Breast epithelium (tissue), 4 donors: ENCODE measurements around the gene FAM9C. TPM values are rescaled to one million over a fixed set of nuclear protein-coding genes. Genes with fewer than 3 reads are reported as not detected.
"Not testable (repeated sequence)": the region's sequence is repeated elsewhere in the genome, so short reads cannot be mapped to it uniquely, and the experiment has no call there.

ENCODE experiments used
- DNase-seq, 2 donors: peaks; one replicate each; pipeline ENCODE4 v3.0.0-alpha.2; 2019; ENCODE audit warnings: low spot score in 2 of 2
- H3K27ac ChIP-seq, 2 donors: fragments of 200-600 bp; sonication (generic) in 1 of 2; one replicate each; pipeline ENCODE4 v1.5.1; 2016 to 2019; ENCODE audit warnings: mild to moderate bottlenecking in 1 of 2
- H3K27me3 ChIP-seq, 2 donors: fragments of 200-600 bp; sonication (generic) in 1 of 2; one replicate each; pipeline versions ENCODE4 v1.5.1 to v1.6.0; 2017 to 2019; ENCODE audit warnings: control low read depth in 1 of 2, mild to moderate bottlenecking in 1 of 2
- H3K36me3 ChIP-seq: fragments of 200-600 bp; one replicate; pipeline ENCODE4 v1.5.1; 2019
- H3K4me1 ChIP-seq, 2 donors: fragments of 200-600 bp; sonication (generic); one replicate each; pipeline ENCODE4 v1.5.1; 2016 to 2019; ENCODE audit warnings: control low read depth in 1 of 2
- H3K4me3 ChIP-seq, 3 donors: fragments of 200-600 bp; sonication (generic); 1 replicate in 2 of 3; 2 replicates in 1 of 3; pipeline ENCODE4 v1.5.1; 2016 to 2019; ENCODE audit warnings: mild to moderate bottlenecking in 3 of 3, moderate library complexity in 2 of 3
- H3K9me3 ChIP-seq, 2 donors: fragments of 200-600 bp; sonication (generic) in 1 of 2; one replicate each; pipeline ENCODE4 v1.5.1; 2016 to 2019; ENCODE audit warnings: control low read depth in 1 of 2
- POLR2A ChIP-seq: fragments of 450-650 bp; IDR thresholded peaks from one replicate; pipeline ENCODE4 v1.6.1; 2016; ENCODE audit warnings: antibody characterized with exemption, mild to moderate bottlenecking, moderate library complexity
- POLR2AphosphoS5 ChIP-seq, 3 donors: sonication (generic); formaldehyde crosslinking; IDR thresholded peaks; one replicate each; pipeline ENCODE4 v1.6.1; 2017; ENCODE audit warnings: antibody characterized with exemption in 3 of 3
- intact Hi-C: fragments of 100-400 bp; cut with DNase I; formaldehyde crosslinking; loops from one replicate; pipeline ENCODE4 v1.15.1; 2023; ENCODE audit warnings: low total_unique reads
- total RNA-seq, 3 donors: library from RNA; depleted of rRNA; stranded (reverse); fragments of >200 nt; gene quantifications; one replicate each; pipeline ENCODE4 v1.1.0, GENCODE V29; 2016
- TF ChIP-seq, protein P1 (sequence below), 3 donors: fragments of 450-650 bp; IDR thresholded peaks; one replicate each; pipeline ENCODE4 v1.5.1; 2016 to 2017; ENCODE audit warnings: antibody characterized with exemption in 3 of 3, mild to moderate bottlenecking in 3 of 3, moderate library complexity in 3 of 3

Gene FAM9C
- total RNA-seq, 3 donors from 2014 or later = not detected

DNA sequence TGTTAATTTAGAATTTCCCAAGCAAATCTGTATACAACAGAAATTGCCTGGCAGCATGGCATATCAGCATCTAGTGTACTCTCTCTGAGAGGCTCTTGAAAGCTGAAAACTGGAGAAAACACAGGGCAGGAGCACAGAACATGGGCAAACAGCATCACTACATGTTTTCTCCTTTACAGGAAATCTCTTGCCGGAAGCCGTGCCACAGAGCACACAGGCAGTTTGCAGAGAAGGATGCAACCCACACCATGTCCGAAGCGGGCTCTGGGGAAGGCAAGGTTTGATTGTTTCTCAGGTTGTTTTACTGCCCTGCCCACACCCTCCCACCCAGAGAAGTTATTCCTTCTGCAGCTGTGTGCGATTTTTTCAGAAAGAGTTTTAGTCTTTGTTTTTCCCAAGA lies 41.1 kb upstream of the FAM9C start:
- H3K9me3 ChIP-seq = no peaks in the 10 kb centered on the region
- H3K27me3 ChIP-seq = peaks cover 0 to 3% of the 10 kb centered on the region in 2 donors
- intact Hi-C loops = no loop called here
- no peaks in the 10 kb centered on the region for H3K4me1 ChIP-seq
- TF ChIP-seq, protein P1, sequence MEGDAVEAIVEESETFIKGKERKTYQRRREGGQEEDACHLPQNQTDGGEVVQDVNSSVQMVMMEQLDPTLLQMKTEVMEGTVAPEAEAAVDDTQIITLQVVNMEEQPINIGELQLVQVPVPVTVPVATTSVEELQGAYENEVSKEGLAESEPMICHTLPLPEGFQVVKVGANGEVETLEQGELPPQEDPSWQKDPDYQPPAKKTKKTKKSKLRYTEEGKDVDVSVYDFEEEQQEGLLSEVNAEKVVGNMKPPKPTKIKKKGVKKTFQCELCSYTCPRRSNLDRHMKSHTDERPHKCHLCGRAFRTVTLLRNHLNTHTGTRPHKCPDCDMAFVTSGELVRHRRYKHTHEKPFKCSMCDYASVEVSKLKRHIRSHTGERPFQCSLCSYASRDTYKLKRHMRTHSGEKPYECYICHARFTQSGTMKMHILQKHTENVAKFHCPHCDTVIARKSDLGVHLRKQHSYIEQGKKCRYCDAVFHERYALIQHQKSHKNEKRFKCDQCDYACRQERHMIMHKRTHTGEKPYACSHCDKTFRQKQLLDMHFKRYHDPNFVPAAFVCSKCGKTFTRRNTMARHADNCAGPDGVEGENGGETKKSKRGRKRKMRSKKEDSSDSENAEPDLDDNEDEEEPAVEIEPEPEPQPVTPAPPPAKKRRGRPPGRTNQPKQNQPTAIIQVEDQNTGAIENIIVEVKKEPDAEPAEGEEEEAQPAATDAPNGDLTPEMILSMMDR (IDR thresholded peaks at IDR 0.05) = no peak
- TF ChIP-seq POLR2AphosphoS5 (IDR thresholded peaks at IDR 0.05) (no peak), POLR2A (no peak)
- no peak overlapping the region for H3K4me3 ChIP-seq
- DNase-seq = no peak
- no peak overlapping the region for H3K27ac ChIP-seq
- no peaks in the 10 kb centered on the region for H3K36me3 ChIP-seq

DNA sequence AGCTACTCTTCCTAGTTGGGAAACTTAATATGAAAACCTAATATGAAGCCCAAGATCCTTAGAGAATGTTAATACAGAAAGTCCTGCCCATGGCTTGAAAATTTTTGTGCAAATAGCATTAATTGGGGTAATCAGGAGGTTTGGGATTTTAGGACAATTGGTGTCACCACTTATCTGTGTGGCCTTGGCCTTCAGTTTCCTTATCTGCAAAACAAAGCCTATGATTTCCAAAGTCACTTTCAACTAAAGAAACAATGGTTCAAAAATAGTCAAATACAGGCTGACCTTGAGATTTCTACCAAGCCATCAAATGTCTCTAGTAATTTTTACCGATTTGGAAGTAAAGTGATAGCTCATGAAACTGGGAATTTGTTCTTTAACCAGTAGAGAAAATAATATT lies 40.2 kb upstream of the FAM9C start:
- no peak overlapping the region for H3K27ac ChIP-seq
- peaks cover 0 to 3% of the 10 kb centered on the region in 2 donors for H3K27me3 ChIP-seq
- intact Hi-C loops = no loop called here
- H3K4me3 ChIP-seq = no peak overlapping the region
- no peaks in the 10 kb centered on the region for H3K9me3 ChIP-seq
- DNase-seq = no peak
- no peaks in the 10 kb centered on the region for H3K36me3 ChIP-seq
- TF ChIP-seq, protein P1 (IDR thresholded peaks at IDR 0.05) = no peak
- TF ChIP-seq POLR2AphosphoS5 (IDR thresholded peaks at IDR 0.05) (no peak), POLR2A (no peak)
- H3K4me1 ChIP-seq = no peaks in the 10 kb centered on the region

GRCh38 chrX:13083755-13084326 lies 39.4 kb upstream of the FAM9C start:
- H3K36me3 ChIP-seq, H3K27ac ChIP-seq, H3K9me3 ChIP-seq, H3K4me3 ChIP-seq, H3K27me3 ChIP-seq, DNase-seq, H3K4me1 ChIP-seq, intact Hi-C loops: not testable (repeated sequence)

GRCh38 chrX:13082206-13083065 lies 38.0 kb upstream of the FAM9C start:
- intact Hi-C loops = no loop called here
- Histone ChIP-seq H3K27me3 (peaks cover 0 to 8% of the 10 kb centered on the region in 2 donors), H3K27ac (no peak overlapping the region), H3K4me1 (no peaks in the 10 kb centered on the region), H3K4me3 (no peak overlapping the region), H3K36me3 (no peaks in the 10 kb centered on the region), H3K9me3 (no peaks in the 10 kb centered on the region)
- no peak for DNase-seq
- no peak for TF ChIP-seq POLR2AphosphoS5 (IDR thresholded peaks at IDR 0.05)
- TF ChIP-seq, protein P1 (IDR thresholded peaks at IDR 0.05) = no peak
- TF ChIP-seq POLR2A = no peak

DNA sequence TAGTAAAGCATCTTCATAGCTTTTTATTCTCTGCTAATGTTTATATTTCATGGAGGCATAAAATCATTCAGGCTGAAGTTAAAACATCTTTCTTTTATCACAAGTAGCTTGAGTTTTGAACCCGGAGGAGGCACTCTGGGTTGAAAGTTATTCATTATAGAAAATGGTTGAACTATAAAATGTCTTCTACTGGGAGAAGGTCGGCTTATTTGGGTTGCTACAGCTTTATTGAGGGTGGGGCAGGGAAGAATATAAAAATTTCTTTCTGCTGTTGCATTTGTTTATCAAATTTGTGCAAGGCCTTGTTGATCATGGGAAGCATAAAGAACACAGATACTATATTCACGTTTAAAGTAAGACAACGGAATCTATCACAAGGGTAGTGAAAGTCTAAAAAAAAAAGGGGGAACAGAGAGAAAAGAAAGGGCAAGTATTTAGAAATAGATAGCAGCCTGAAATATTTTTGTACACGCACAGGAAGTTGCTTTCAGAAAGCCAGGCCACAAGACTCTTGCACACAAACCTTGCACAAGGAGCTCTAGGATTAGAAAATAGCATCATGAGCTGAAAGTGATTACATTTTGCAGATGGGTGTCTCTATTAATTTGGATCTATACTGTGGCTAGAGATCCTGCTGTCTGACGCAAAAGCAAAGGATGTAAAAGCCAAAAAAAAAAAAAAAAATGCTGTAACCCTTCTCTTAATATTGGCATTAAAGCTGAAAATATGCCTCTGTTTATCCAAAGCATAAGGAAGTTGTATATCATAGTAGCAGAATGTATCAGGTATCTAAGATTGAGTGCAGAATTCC lies 37.2 kb upstream of the FAM9C start:
- TF ChIP-seq POLR2AphosphoS5 (IDR thresholded peaks at IDR 0.05) (no peak), POLR2A (no peak)
- TF ChIP-seq, protein P1 (IDR thresholded peaks at IDR 0.05) = no peak
- no peak overlapping the region for H3K4me3 ChIP-seq
- no peaks in the 10 kb centered on the region for H3K9me3 ChIP-seq
- no peaks in the 10 kb centered on the region for H3K4me1 ChIP-seq
- no peak overlapping the region for H3K27ac ChIP-seq
- no peaks in the 10 kb centered on the region for H3K36me3 ChIP-seq
- no peak for DNase-seq
- H3K27me3 ChIP-seq = peaks cover 0 to 8% of the 10 kb centered on the region in 2 donors
- intact Hi-C loops = no loop called here
